T-helper 22 cell (primary cell): ENCODE data around the gene IQGAP3.
A peak's percentile ranks its signal among the peaks of the same experiment; 100 is the strongest.

Source experiments
- DNase-seq: peaks from one replicate; pipeline ENCODE4 v3.0.0-alpha.2; 2020; ENCODE audit warnings: low read depth

The IQGAP3 gene

DNA sequence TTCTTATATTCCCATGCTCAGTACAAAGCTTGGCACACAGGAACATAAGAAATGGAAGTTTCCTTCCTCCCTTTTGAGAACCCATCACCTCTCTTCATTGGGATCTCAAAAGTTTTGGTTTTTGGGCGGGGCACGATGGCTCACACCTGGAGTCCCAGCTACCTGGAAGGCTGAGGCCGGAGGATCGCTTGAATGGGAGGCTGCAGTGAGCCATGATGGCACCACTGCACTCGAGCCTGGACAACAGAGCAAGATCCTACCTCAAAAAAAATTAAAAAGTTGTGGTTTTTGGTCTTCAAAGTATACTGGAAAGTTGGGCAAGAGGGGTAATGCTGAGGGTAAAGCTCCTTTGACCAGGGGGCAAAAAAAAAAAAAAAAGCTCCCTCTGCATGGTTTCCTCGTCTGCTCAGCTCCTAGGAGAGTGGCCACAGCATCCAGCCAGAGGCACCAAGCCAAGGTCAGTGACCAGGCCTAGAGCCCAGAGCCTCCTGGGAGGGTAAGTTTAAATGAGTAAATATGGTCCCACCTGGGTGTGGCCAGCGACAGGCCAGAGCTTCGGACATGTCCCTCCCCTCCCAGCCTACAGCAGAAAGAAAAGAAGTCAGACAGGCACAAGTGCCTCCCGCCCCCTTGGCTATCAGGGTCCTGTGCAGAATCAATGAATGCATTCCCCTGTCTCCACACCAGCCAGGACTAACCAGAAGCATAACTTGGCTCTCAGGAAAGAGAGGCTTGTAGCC, 76.8 kb downstream of the IQGAP3 start:
- DNase-seq: no peak

- no peak for DNase-seq
Observed at GRCh38 chr1:156494309-156494895, 78.0 kb downstream of the IQGAP3 start.

- no peak for DNase-seq
Observed at GRCh38 chr1:156493742-156494141, 78.6 kb downstream of the IQGAP3 start.

DNA sequence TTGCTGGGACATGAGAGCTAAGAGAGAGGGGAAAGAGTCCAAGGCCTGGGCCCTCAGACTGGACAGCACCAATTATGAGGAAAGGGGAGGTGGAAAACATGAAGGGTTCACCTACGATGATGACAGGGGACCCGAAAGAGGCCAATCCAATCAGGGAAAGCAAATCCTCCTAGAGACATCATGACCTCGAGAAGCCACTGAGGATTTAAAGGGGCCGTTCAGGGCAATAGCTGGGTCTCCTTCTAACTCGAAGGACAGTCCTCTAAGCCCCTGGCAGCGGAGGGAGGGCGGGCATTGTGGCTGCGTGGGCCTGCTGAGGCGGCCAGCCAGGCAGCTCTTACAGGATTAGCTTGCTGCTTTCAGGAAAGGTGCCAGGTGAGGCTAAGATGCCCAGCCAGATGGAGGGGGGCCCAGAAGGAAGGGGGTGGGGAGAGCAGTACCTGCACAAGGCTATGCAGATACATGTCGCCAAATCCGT, 79.2 kb downstream of the IQGAP3 start:
- no peak for DNase-seq

DNA sequence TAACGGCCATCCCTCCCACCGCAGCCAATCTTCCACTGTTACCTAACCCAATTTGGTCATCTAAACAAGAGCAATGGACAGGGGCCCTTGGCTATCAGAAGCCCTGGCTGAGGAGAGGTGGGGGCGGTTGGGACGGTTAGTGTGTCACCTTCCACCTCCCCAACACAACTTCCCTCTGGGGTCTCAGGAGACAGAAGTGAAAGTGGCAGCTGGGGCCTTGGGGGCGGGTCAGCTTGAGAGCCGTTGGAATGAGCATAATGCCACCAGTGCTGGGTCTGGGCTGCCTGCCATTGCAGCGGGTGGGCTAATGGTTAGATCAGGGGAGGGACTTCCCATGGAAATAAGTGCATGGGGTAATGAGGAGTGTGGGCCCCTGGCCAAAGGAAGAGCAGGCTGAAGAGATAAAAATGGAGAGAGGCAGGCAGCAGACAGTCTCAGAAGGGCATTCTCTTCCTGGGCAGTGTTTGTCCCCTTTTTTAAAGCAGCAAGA, 79.7 kb downstream of the IQGAP3 start:
- no peak for DNase-seq

GRCh38 chr1:156492013-156492590, 80.3 kb downstream of the IQGAP3 start:
- no peak for DNase-seq

- no peak for DNase-seq
Observed at GRCh38 chr1:156491151-156491949, 81.0 kb downstream of the IQGAP3 start.

- DNase-seq: no peak
Observed at GRCh38 chr1:156490401-156491032, 81.8 kb downstream of the IQGAP3 start.

DNA sequence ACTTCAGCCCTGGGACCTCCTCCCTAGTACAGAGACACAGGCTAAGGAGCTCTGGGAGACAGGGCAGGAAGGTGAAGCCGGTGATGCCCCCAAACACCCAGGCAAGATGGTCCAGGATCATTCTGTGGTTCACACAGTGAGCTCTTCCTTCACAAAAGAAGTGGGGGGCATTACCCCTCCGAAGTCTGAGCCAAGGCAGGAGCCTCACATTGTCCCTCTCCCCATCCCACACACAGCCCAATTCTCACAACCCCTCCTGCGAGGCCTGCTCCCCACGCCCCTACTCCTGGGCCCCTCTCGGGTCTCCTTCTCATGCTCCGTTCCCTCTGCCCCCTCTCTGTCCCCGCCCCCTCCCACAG, 82.5 kb downstream of the IQGAP3 start:
- DNase-seq: no peak

- DNase-seq: no peak
Observed at GRCh38 chr1:156489166-156489934, 83.0 kb downstream of the IQGAP3 start.

DNA sequence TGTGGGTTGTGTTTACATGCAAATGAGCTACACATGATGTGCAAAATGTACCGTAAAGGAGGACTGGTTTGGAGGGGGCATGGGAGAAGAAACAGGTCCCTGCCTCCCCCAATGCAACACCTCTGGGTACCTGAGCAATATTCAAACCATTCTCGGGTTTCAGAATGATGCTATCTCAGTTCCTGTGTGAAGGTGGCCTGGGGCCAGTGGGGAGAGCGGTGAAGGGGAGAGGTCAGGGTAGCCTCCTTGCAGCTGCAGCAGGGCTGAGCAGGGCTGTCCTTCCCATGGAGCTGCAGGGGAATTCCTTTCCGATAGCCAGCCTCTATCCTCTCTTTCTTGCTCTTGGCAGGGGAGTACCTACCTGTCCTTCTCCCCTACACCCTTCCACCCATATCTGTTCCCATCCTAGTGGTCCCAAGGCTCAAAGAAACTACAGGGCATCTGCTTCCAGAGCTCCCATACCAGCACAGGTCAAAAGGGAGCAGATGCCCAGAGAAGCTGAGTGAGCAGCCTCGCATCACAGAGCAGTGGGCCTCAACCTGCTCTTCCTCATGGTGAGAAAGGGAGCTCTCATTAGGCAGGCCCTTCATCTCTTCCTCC, 83.7 kb downstream of the IQGAP3 start:
- DNase-seq: no peak

DNA sequence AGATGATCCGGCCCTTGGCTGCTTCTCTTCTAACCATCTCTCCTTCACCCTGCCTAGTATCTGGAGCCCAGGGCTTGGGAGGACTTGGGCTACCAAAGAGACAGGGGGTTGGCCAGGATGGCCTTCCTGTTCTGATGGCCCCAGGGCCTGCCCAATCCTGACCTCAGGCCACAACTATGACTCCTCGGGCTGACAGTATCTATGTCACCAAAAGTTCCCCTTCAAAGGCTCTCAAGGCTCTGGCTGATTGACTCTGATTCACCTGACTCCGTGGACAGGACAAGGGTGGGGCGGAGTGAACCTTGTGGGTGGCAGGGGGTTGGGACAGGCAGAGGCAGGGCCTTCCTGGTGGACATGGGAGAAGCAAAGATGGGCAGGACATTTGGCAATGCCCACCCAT, 84.5 kb downstream of the IQGAP3 start:
- no peak for DNase-seq

DNA sequence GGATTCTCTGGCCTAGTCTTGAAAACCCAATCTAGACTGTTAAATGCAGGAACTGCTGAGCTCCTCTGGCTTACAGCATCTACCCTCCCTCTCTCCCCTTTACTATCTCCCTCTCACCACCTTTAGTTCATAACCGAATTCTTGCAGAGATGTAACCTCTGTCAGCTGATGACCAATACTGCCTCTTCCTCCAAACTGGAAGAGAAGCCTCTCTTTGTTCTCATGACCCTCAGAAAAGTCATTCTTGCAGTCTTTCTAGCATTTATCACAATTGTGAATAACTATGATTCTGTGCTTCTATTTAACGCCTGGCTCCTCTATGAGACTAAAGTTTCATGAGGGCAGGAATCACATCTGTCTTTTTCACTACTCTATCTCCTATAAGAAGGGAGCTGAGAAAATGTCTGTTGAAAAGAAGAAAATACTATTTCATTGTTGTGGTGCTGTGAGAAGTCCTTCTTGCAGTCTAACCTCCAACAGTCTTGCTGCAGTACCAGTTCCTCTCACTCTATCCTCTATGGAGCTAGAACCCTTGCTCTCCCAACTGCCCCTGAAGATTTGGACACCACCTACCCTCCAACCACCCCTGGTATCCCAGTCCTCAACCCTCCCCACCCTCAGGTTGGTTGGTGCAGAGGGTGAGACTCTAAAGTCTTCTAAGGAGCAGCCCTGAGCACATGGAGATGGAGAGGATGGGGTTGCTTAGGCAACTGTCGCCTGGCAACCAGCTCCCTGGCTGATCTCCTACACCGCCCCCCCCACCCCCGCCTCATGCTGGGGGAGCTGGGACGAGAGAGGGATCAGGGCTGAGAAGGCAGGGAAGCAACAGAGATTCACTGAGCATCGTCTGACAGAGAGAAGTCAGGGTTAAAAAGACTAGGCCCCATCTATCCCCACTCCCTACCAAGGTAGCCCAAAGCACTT, 85.7 kb downstream of the IQGAP3 start:
- no peak for DNase-seq

- DNase-seq: no peak
Observed at GRCh38 chr1:156485984-156486383, 86.4 kb downstream of the IQGAP3 start.

- no peak for DNase-seq
Observed at GRCh38 chr1:156484480-156485058, 87.8 kb downstream of the IQGAP3 start.

DNA sequence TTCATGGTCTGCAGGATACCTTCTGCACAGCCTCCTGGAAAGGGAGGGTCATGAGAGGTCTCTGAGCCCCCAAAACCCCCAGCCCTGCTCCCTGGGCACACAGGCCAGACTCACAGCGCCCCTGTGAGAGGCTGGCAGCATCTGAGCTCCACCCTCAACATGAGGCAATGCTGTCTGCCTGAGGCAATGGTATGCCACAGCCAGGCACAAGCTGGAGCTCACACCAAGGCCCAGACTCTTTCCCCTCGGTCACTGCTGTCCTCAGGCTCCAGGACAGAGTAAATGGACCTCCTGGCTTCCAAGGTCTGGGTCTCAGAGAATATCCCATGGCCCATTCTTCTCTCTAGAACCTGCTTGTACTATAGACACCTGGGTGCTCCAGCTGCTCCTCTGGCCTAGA, 89.0 kb downstream of the IQGAP3 start:
- DNase-seq: no peak

GRCh38 chr1:156482276-156482675, 90.1 kb downstream of the IQGAP3 start:
- no peak for DNase-seq

- DNase-seq: peak; percentile 19
Observed at GRCh38 chr1:156481527-156481926, 90.8 kb downstream of the IQGAP3 start.
